Large intestine (tissue), 3 donors: ENCODE data around the gene PRKN. TPM values are rescaled to one million over a fixed set of nuclear protein-coding genes. Genes with fewer than 3 reads are reported as not detected.

Source experiments
- DNase-seq, 2 donors: peaks; one replicate each; pipeline versions ENCODE4 v3.0.0 to v3.0.0-alpha.2; 2013
- H3K27ac ChIP-seq: one replicate; pipeline ENCODE4 v1.5.1; 2013; ENCODE audit warnings: low read length
- H3K27me3 ChIP-seq: 2 replicates; pipeline ENCODE4 v1.6.1; 2013; ENCODE audit warnings: low read length; ENCODE audit not compliant: control insufficient read depth, insufficient read depth
- H3K36me3 ChIP-seq: 2 replicates; pipeline ENCODE4 v1.6.1; 2013; ENCODE audit warnings: low read length; ENCODE audit not compliant: control insufficient read depth, insufficient read depth
- H3K4me1 ChIP-seq: one replicate; pipeline ENCODE4 v1.6.1; 2013; ENCODE audit warnings: low read length; ENCODE audit not compliant: control insufficient read depth, insufficient read depth
- H3K4me3 ChIP-seq: one replicate; pipeline ENCODE4 v1.5.1; 2013; ENCODE audit warnings: low read length
- H3K9me3 ChIP-seq: one replicate; pipeline ENCODE4 v1.6.1; 2013; ENCODE audit warnings: mild to moderate bottlenecking, low read depth, low read length, moderate library complexity; ENCODE audit not compliant: control insufficient read depth
- WGBS: methylation state at CpG from one replicate; pipeline ENCODE4 v1.1.5; 2013; ENCODE audit warnings: low lambda C conversion rate; ENCODE audit not compliant: insufficient coverage; 5-methylcytosine and 5-hydroxymethylcytosine counted together
- polyA plus RNA-seq: library from polyadenylated mRNA; unstranded; fragments of 120-200 nt; gene quantifications from one replicate; pipeline ENCODE4 v1.2.1, GENCODE V29; 2013

Gene PRKN
- polyA plus RNA-seq, 1 donor, result 2.5 TPM

- no CpG with 5 or more reads among the region's 1 CpG for WGBS
- no peak for DNase-seq
- Histone ChIP-seq H3K4me1 (no peaks in the 10 kb centered on the region), H3K36me3 (no peaks in the 10 kb centered on the region), H3K27ac (no peak overlapping the region), H3K9me3 (peaks cover 4% of the 10 kb centered on the region), H3K4me3 (no peak overlapping the region), H3K27me3 (no peaks in the 10 kb centered on the region)
Observed at GRCh38 chr6:162626869-162627268, 100.7 kb downstream of the PRKN start.

DNA sequence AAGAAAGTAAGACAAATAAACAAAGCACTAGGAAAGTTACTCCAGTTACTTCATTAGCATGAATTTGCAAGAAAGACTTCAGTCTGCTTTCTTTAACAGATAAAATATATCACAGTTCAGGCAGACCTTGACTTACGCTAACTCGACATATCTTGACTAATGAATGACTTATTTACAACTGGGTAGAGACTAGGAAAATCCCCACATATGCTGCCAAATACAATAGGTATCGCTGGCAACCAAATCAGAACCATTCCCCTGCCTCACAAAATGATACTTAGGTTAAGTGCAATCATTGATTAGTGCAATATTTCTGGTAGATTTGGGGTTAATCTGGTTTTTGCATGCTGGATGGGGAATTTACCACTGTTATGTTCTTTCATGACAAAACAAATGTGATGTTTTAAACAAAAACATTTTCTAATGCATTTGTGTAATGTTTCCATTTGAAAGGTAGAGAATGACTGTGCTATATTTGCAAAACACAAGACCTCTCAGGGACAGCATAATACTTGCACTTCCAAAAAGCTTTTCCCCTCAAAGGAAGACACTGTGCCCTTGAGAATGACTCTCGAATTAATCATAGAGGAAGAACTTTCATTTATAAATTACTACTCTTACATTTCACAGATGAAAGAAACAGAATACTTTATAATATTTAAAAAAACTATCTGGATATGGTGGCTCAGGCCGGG, 101.6 kb downstream of the PRKN start:
- no peak overlapping the region for H3K4me3 ChIP-seq
- H3K9me3 ChIP-seq, result no peaks in the 10 kb centered on the region
- no peaks in the 10 kb centered on the region for H3K27me3 ChIP-seq
- DNase-seq, result no peak
- no peaks in the 10 kb centered on the region for H3K4me1 ChIP-seq
- H3K27ac ChIP-seq, result no peak overlapping the region
- WGBS, result 60% methylated on average over 1 of the region's 5 CpGs
- no peaks in the 10 kb centered on the region for H3K36me3 ChIP-seq

GRCh38 chr6:162622572-162622971, 105.0 kb downstream of the PRKN start:
- WGBS, result 96% methylated on average over 4 of the region's 5 CpGs
- no peaks in the 10 kb centered on the region for H3K9me3 ChIP-seq
- no peak overlapping the region for H3K4me3 ChIP-seq
- no peaks in the 10 kb centered on the region for H3K27me3 ChIP-seq
- H3K36me3 ChIP-seq, result no peaks in the 10 kb centered on the region
- H3K27ac ChIP-seq, result no peak overlapping the region
- no peaks in the 10 kb centered on the region for H3K4me1 ChIP-seq
- no peak for DNase-seq

- 33% methylated on average over 1 of the region's 4 CpGs for WGBS
- Histone ChIP-seq H3K4me1 (no peaks in the 10 kb centered on the region), H3K36me3 (no peaks in the 10 kb centered on the region), H3K4me3 (no peak overlapping the region), H3K27ac (no peak overlapping the region), H3K27me3 (no peaks in the 10 kb centered on the region), H3K9me3 (no peaks in the 10 kb centered on the region)
- DNase-seq, result no peak
Observed at GRCh38 chr6:162621246-162621645, 106.3 kb downstream of the PRKN start.

DNA sequence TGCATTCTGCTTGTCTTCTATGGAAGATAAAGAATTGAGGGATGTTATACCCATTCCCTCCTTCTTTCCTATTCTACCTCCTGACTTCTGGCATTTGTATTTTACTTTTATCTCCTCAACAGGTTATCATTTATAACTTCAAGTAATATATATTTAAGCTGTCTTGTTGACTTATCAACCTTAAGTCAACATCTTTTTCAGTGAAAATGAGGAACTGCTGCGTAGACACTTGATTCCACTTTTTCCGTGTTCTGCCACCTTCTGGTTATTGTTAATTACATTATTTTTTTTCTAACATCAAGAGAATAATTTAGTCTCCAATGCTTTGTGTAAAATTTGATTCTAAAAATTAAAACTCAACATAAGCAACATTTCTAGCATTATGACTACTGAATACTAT, 107.5 kb downstream of the PRKN start:
- H3K4me1 ChIP-seq, result no peaks in the 10 kb centered on the region
- H3K27ac ChIP-seq, result no peak overlapping the region
- H3K36me3 ChIP-seq, result no peaks in the 10 kb centered on the region
- no peak for DNase-seq
- no peaks in the 10 kb centered on the region for H3K9me3 ChIP-seq
- H3K4me3 ChIP-seq, result no peak overlapping the region
- WGBS, result 77% methylated on average over 2 of the region's 2 CpGs
- no peaks in the 10 kb centered on the region for H3K27me3 ChIP-seq

GRCh38 chr6:162618448-162619002, 109.0 kb downstream of the PRKN start:
- H3K36me3 ChIP-seq, result no peaks in the 10 kb centered on the region
- no peak overlapping the region for H3K4me3 ChIP-seq
- WGBS, result no CpG with 5 or more reads among the region's 6 CpGs
- DNase-seq, result no peak
- H3K27me3 ChIP-seq, result no peaks in the 10 kb centered on the region
- no peak overlapping the region for H3K27ac ChIP-seq
- H3K9me3 ChIP-seq, result no peaks in the 10 kb centered on the region
- no peaks in the 10 kb centered on the region for H3K4me1 ChIP-seq

DNA sequence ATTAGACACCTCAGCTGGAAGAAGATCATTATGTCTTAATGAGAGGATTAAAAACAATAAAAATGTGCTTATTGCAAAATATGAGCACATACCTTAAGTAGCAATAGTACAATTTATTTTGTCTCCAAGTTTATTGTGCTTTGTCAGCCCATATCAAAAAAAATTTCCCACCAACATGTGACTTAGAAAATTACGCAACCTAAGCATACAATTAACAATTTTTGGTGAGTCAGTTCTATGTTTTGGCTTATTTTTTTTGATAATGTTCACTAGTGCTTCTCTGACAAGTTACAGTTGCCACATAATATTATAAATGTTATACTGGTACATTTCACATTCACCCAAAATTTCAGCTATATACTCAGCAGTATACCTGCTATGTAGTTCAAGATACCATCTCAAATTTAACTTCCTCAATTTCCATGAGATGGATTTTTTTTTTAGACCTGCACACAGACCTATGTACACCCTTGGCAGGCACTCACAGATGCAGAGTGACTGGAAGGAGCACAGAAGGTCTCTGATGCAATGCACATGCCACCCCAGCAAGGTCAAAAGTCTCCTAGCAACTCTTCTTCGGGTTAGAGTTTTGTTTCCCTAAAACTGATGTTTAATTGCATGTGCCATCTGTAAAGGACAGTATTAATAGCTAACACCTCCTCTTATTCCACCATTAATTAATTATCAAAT, 112.4 kb downstream of the PRKN start:
- no peak for DNase-seq

DNA sequence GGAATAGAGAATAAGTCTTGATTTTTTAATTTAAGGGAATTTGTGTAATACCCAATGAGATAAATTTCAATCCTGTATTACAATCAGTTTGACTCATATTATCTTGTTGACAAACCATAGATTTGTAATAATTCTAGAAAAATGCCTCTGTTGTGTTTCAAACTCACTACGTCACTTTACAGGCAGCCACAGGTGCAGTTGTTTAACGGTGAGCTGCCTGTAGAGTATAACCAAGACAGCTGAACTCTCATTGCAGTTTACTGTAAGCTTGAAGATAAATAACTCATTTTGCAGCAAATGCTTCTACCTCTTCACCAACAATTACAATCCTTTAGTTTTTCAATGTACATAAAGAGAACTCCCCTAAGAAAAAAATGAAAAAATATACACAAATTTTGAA, 114.3 kb downstream of the PRKN start:
- Histone ChIP-seq H3K27ac (no peak overlapping the region), H3K4me3 (no peak overlapping the region), H3K27me3 (no peaks in the 10 kb centered on the region), H3K9me3 (no peaks in the 10 kb centered on the region), H3K4me1 (no peaks in the 10 kb centered on the region), H3K36me3 (no peaks in the 10 kb centered on the region)
- no peak for DNase-seq
- WGBS, result no CpG with 5 or more reads among the region's 2 CpGs

More for the DNA sequence above, 112.4 kb downstream of the PRKN start:
- no peak overlapping the region for H3K4me3 ChIP-seq
- H3K9me3 ChIP-seq, result no peaks in the 10 kb centered on the region
- no peaks in the 10 kb centered on the region for H3K4me1 ChIP-seq
- no peaks in the 10 kb centered on the region for H3K27me3 ChIP-seq
- H3K36me3 ChIP-seq, result no peaks in the 10 kb centered on the region
- H3K27ac ChIP-seq, result no peak overlapping the region
- WGBS, result 100% methylated on average over 1 of the region's 2 CpGs

DNA sequence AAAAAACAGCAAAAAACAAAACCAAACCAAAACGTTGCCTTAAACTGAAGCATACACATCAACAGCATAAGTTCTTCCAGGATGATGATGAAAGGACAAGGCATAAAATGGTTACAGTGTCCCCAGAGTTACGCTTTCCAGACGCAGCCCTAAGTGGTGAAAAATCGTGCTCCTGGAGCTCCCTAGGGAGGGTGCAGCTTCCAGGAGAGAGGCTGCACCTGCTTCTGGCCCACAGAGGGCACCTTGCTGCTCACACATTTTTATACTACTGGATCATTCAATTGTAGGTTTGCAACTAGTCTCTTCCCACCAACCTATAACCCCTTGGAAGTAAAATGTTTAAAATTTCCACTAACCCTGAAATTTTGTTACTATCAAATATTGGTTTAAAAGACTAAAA, 115.0 kb downstream of the PRKN start:
- no peak for DNase-seq
- H3K9me3 ChIP-seq, result no peaks in the 10 kb centered on the region
- H3K36me3 ChIP-seq, result no peaks in the 10 kb centered on the region
- no peak overlapping the region for H3K27ac ChIP-seq
- no peaks in the 10 kb centered on the region for H3K4me1 ChIP-seq
- H3K27me3 ChIP-seq, result no peaks in the 10 kb centered on the region
- no CpG with 5 or more reads among the region's 4 CpGs for WGBS
- H3K4me3 ChIP-seq, result no peak overlapping the region

GRCh38 chr6:162610351-162610750, 117.2 kb downstream of the PRKN start:
- Histone ChIP-seq H3K9me3 (no peaks in the 10 kb centered on the region), H3K27ac (no peak overlapping the region), H3K36me3 (no peaks in the 10 kb centered on the region), H3K4me1 (no peaks in the 10 kb centered on the region), H3K4me3 (no peak overlapping the region), H3K27me3 (no peaks in the 10 kb centered on the region)
- WGBS, result 83% methylated on average over 1 of the region's 5 CpGs
- no peak for DNase-seq
